Measurements from ENCODE around the gene RNF25. TPM values are rescaled to one million over a fixed set of nuclear protein-coding genes. Genes with fewer than 3 reads are reported as not detected.
A peak's percentile ranks its signal among the peaks of the same experiment; 100 is the strongest.

RNF25 gene
- total and polyA plus RNA-seq, 4 experiments from 2014 or later, result 13.5 to 32.9 (median 25.7) TPM

DNA sequence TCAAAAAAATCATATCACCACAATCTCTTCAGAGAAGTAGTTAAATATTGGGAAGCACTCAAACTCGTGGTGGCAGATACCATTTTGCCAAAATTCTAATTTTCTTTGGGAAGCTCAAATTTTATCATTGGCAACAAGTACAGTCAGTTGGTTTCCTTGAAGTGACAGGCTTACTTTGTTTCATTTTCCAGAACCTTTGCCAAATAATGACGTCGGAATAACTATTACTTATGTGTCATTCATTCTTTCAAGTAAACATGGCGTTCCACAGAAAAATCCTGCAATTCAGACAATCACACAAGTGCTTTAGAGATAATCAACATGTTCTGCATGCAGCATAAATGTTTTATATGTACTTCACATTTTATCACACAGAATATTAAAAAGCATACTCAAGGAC, 44.3 kb upstream of the RNF25 start:
- Mint-ChIP-seq H3K27me3 (no peaks in the 10 kb centered on the region), H3K9me3 (no peaks in the 10 kb centered on the region), H3K4me3 (no peak overlapping the region), H3K4me1 (peaks cover 19 to 26% (median 22%) of the 10 kb centered on the region in 4 donors), H3K36me3 (peaks cover 11 to 15% of the 10 kb centered on the region in 2 donors), H3K27ac (no peak overlapping the region)
- Histone ChIP-seq H3K4me3 (ENCODE audit: low read length in 2 of 2) (no peak overlapping the region), H3K27me3 (ENCODE audit: insufficient read depth, low read length) (no peaks in the 10 kb centered on the region), H3K9me3 (ENCODE audit: control insufficient read depth in 1 of 2, low read length in 2 of 2) (no peaks in the 10 kb centered on the region), H3K36me3 (ENCODE audit: insufficient read depth, low read length) (no peaks in the 10 kb centered on the region), H3K27ac (ENCODE audit: low read depth, low read length) (no peak overlapping the region), H3K4me1 (ENCODE audit: insufficient read depth, low read length) (peaks cover 11% of the 10 kb centered on the region)
- CTCF ChIA-PET (ENCODE audit: partially characterized antibody), result no interaction called here
- intact Hi-C loops (cut with micrococcal nuclease), result no loop called here
- DNase-seq, result no peak
- POLR2A ChIA-PET (ENCODE audit: partially characterized antibody), result no interaction called here

DNA sequence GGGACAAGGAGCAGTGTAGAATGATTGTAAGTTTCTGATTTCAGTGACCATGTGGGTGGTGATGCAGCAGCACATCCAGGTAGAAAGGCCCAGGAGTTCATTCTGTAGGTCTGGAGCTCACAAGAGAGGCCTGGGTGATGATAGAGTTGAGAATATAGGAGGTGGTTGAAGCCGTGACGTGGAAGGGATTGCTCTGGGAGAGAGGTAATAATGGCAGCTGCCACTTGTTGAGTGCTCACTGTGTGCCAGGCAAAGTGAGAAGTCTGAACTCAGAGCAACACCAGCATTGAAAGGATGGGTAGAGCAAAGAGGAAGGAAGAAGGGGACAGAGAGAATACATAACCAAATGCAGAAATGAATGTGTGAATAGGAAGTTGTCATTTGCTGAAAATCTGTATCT, 42.1 kb upstream of the RNF25 start:
- no peak overlapping the region for H3K4me3 Mint-ChIP-seq
- DNase-seq, result no peak
- peaks cover 16 to 26% (median 19%) of the 10 kb centered on the region in 4 donors for H3K4me1 Mint-ChIP-seq
- peaks cover 11 to 15% of the 10 kb centered on the region in 2 donors for H3K36me3 Mint-ChIP-seq
- no peaks in the 10 kb centered on the region for H3K27me3 Mint-ChIP-seq
- Histone ChIP-seq H3K36me3 (ENCODE audit: insufficient read depth, low read length) (no peaks in the 10 kb centered on the region), H3K27me3 (ENCODE audit: insufficient read depth, low read length) (no peaks in the 10 kb centered on the region), H3K27ac (ENCODE audit: low read depth, low read length) (no peak overlapping the region), H3K4me1 (ENCODE audit: insufficient read depth, low read length) (peaks cover 16% of the 10 kb centered on the region), H3K9me3 (ENCODE audit: control insufficient read depth in 1 of 2, low read length in 2 of 2) (no peaks in the 10 kb centered on the region), H3K4me3 (ENCODE audit: low read length in 2 of 2) (no peak overlapping the region)
- CTCF ChIA-PET (ENCODE audit: partially characterized antibody), result interaction anchor here (1.1 kb wide), 1 partner anchor 197 kb away, joined by 3 read pairs; no protein-coding TSS in a partner anchor
- intact Hi-C loops (cut with micrococcal nuclease), result loop anchor here (5.0 kb wide), 1 partner anchor 448 kb away; the partner anchor contains the start of gene NHEJ1
- H3K9me3 Mint-ChIP-seq, result no peaks in the 10 kb centered on the region
- POLR2A ChIA-PET (ENCODE audit: partially characterized antibody), result no interaction called here
- H3K27ac Mint-ChIP-seq, result peak overlapping the region in 1 of 7 donors; percentile 5

DNA sequence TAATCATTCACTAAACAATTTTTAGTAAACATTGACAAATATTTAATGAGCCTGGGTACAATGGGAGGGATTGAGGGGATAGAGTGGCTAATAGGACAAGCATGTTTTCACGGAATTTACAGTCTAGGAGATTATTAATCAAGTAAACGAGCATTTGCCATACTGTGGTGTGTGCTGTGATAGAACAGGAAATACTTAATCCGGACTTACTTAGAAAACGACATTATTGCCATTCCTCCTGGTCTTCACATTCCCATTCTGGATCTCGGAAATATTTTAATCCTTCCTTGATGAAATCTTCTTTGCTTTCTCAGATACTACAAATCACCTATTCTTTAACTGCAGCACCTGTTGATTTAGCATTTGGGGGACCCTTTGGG, 39.7 kb upstream of the RNF25 start:
- CTCF ChIA-PET (ENCODE audit: partially characterized antibody), result interaction anchor here (1.0 to 2.5 kb wide), 10 partner anchors 10 to 191 kb away, joined by 3 to 28 read pairs (median 6); partner anchors contain the start of genes BCS1L, RNF25, STK36 and ZNF142

GRCh38 chr2:218710687-218711549, 39.1 kb upstream of the RNF25 start, which contains the start of gene TTLL4:
Gene TTLL4, plus strand, starts transcription at chr2:218710835. Its CDS starts 26,842 bp downstream, at chr2:218737677.
- Histone ChIP-seq H3K4me3 (ENCODE audit: low read length in 2 of 2) (peak within 1 kb of the TSS; percentile 55 to 78), H3K27me3 (ENCODE audit: insufficient read depth, low read length) (no peaks in the 10 kb centered on the region), H3K27ac (ENCODE audit: low read depth, low read length) (peak within 1 kb of the TSS; percentile 81), H3K4me1 (ENCODE audit: insufficient read depth, low read length) (peaks cover 16% of the 10 kb centered on the region), H3K9me3 (ENCODE audit: control insufficient read depth in 1 of 2, low read length in 2 of 2) (no peaks in the 10 kb centered on the region), H3K36me3 (ENCODE audit: insufficient read depth, low read length) (no peaks in the 10 kb centered on the region)
- POLR2A ChIA-PET (ENCODE audit: partially characterized antibody), result interaction anchor here (0.6 to 2.6 kb wide), 10 partner anchors 39 to 492 kb away, joined by 3 to 28 read pairs (median 5); partner anchors contain the start of genes BCS1L, RNF25, STK36 and WNT10A
- peaks cover 0 to under 1% of the 10 kb centered on the region in 2 donors for H3K27me3 Mint-ChIP-seq
- peak; percentile 98 to 99 (median 99) for DNase-seq
- no peaks in the 10 kb centered on the region for H3K9me3 Mint-ChIP-seq
- CTCF ChIA-PET (ENCODE audit: partially characterized antibody), result interaction anchor here (0.6 to 2.5 kb wide), 22 partner anchors 8 to 676 kb away, joined by 3 to 28 read pairs (median 3); partner anchors contain the start of genes BCS1L, DNPEP, RNF25 and STK36
- H3K4me1 Mint-ChIP-seq, result peaks cover 14 to 26% (median 18%) of the 10 kb centered on the region in 4 donors
- intact Hi-C loops (cut with micrococcal nuclease), result loop anchor here (1.0 to 5.0 kb wide), 9 partner anchors 39 to 451 kb away; partner anchors contain the start of genes AAMP, BCS1L, CNOT9 and NHEJ1
- H3K27ac Mint-ChIP-seq, result peak within 1 kb of the TSS; percentile 79 to 96 (median 93)
- peak within 1 kb of the TSS; percentile 88 to 98 (median 95) for H3K4me3 Mint-ChIP-seq
- peaks cover 7 to 9% of the 10 kb centered on the region in 2 donors for H3K36me3 Mint-ChIP-seq

More for the DNA sequence above, 39.7 kb upstream of the RNF25 start:
- DNase-seq, result no peak
- H3K36me3 ChIP-seq (ENCODE audit: insufficient read depth, low read length), result no peaks in the 10 kb centered on the region
- H3K9me3 ChIP-seq (ENCODE audit: control insufficient read depth in 1 of 2, low read length in 2 of 2), result no peaks in the 10 kb centered on the region
- H3K27me3 ChIP-seq (ENCODE audit: insufficient read depth, low read length), result no peaks in the 10 kb centered on the region
- H3K27ac Mint-ChIP-seq, result peak overlapping the region; percentile 79 to 96 (median 93)
- peaks cover 16% of the 10 kb centered on the region for H3K4me1 ChIP-seq (ENCODE audit: insufficient read depth, low read length)
- H3K4me3 Mint-ChIP-seq, result peak overlapping the region; percentile 88 to 98 (median 95)
- peaks cover 14 to 26% (median 18%) of the 10 kb centered on the region in 4 donors for H3K4me1 Mint-ChIP-seq
- intact Hi-C loops (cut with micrococcal nuclease), result loop anchor here (2.0 to 5.0 kb wide), 2 partner anchors 315 to 451 kb away; partner anchors contain the start of gene NHEJ1
- peak overlapping the region; percentile 81 for H3K27ac ChIP-seq (ENCODE audit: low read depth, low read length)
- POLR2A ChIA-PET (ENCODE audit: partially characterized antibody), result interaction anchor here (1.9 to 2.6 kb wide), 4 partner anchors 39 to 182 kb away, joined by 9 to 28 read pairs (median 15); partner anchors contain the start of genes BCS1L, RNF25, STK36 and WNT10A
- H3K27me3 Mint-ChIP-seq, result no peaks in the 10 kb centered on the region
- H3K9me3 Mint-ChIP-seq, result no peaks in the 10 kb centered on the region
- H3K4me3 ChIP-seq (ENCODE audit: low read length in 2 of 2), result peak overlapping the region; percentile 55 to 78
- peaks cover 8 to 11% of the 10 kb centered on the region in 2 donors for H3K36me3 Mint-ChIP-seq

DNA sequence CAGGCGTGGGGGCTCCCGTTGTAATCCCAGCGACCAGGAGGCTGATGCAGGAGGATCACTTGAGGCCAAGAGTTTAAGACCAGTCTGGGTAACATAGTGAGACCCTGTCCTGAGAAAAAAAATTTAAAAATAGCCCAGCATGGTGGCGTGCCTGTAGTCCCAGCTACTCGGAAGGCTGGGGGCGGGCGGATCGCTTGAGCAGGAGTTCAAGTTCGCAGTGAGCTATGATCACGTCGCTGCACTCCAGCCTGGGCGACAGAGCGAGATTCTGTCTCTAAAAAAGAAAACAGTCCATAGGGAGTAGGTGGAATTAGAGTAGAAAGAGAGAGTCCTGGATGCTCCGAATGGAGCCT, 38.5 kb upstream of the RNF25 start:
- Histone ChIP-seq H3K4me1 (ENCODE audit: insufficient read depth, low read length) (peaks cover 16% of the 10 kb centered on the region), H3K9me3 (ENCODE audit: control insufficient read depth in 1 of 2, low read length in 2 of 2) (no peaks in the 10 kb centered on the region), H3K27me3 (ENCODE audit: insufficient read depth, low read length) (no peaks in the 10 kb centered on the region), H3K36me3 (ENCODE audit: insufficient read depth, low read length) (no peaks in the 10 kb centered on the region), H3K4me3 (ENCODE audit: low read length in 2 of 2) (peak overlapping the region in 1 of 2 donors; percentile 78), H3K27ac (ENCODE audit: low read depth, low read length) (no peak overlapping the region)
- no peak for DNase-seq
- Mint-ChIP-seq H3K9me3 (no peaks in the 10 kb centered on the region), H3K27ac (peak overlapping the region in 5 of 7 donors; percentile 79 to 95 (median 88)), H3K36me3 (peaks cover 5 to 6% of the 10 kb centered on the region in 2 donors), H3K4me3 (peak overlapping the region; percentile 88 to 98 (median 95)), H3K4me1 (peaks cover 14 to 26% (median 18%) of the 10 kb centered on the region in 4 donors), H3K27me3 (peaks cover 0 to 2% of the 10 kb centered on the region in 2 donors)
- intact Hi-C loops (cut with micrococcal nuclease), result loop anchor here (1.0 to 5.0 kb wide), 9 partner anchors 38 to 452 kb away; partner anchors contain the start of genes AAMP, BCS1L, CNOT9 and NHEJ1
- POLR2A ChIA-PET (ENCODE audit: partially characterized antibody), result interaction anchor here (0.6 to 2.6 kb wide), 9 partner anchors 38 to 491 kb away, joined by 3 to 28 read pairs (median 6); partner anchors contain the start of genes BCS1L, RNF25, STK36 and WNT10A
- CTCF ChIA-PET (ENCODE audit: partially characterized antibody), result interaction anchor here (0.6 to 2.5 kb wide), 20 partner anchors 8 to 677 kb away, joined by 3 to 28 read pairs (median 3); partner anchors contain the start of genes BCS1L, DNPEP, RNF25 and STK36

- intact Hi-C loops (cut with micrococcal nuclease), result loop anchor here (1.0 to 5.0 kb wide), 9 partner anchors 38 to 452 kb away; partner anchors contain the start of genes AAMP, BCS1L, CNOT9 and NHEJ1
- H3K27me3 ChIP-seq (ENCODE audit: insufficient read depth, low read length), result no peaks in the 10 kb centered on the region
- ChIA-PET POLR2A (ENCODE audit: partially characterized antibody) (interaction anchor here (0.6 to 2.6 kb wide), 9 partner anchors 38 to 491 kb away, joined by 3 to 28 read pairs (median 6); partner anchors contain the start of genes BCS1L, RNF25, STK36 and WNT10A), CTCF (ENCODE audit: partially characterized antibody) (interaction anchor here (0.6 to 2.5 kb wide), 19 partner anchors 8 to 677 kb away, joined by 3 to 28 read pairs (median 3); partner anchors contain the start of genes BCS1L, DNPEP, RNF25 and STK36)
- DNase-seq, result no peak
- no peak overlapping the region for H3K4me3 ChIP-seq (ENCODE audit: low read length in 2 of 2)
- H3K27ac ChIP-seq (ENCODE audit: low read depth, low read length), result no peak overlapping the region
- Mint-ChIP-seq H3K9me3 (no peaks in the 10 kb centered on the region), H3K27ac (peak overlapping the region in 2 of 7 donors; percentile 35 to 79), H3K4me3 (peak overlapping the region in 4 of 8 donors; percentile 4 to 51 (median 39)), H3K27me3 (peaks cover 0 to 2% of the 10 kb centered on the region in 2 donors), H3K36me3 (peaks cover 5 to 6% of the 10 kb centered on the region in 2 donors), H3K4me1 (peaks cover 14 to 26% (median 18%) of the 10 kb centered on the region in 4 donors)
- H3K36me3 ChIP-seq (ENCODE audit: insufficient read depth, low read length), result no peaks in the 10 kb centered on the region
- no peaks in the 10 kb centered on the region for H3K9me3 ChIP-seq (ENCODE audit: control insufficient read depth in 1 of 2, low read length in 2 of 2)
- H3K4me1 ChIP-seq (ENCODE audit: insufficient read depth, low read length), result peaks cover 16% of the 10 kb centered on the region
Observed at GRCh38 chr2:218709908-218710307, 38.1 kb upstream of the RNF25 start.
